GM23248 (cell line): ENCODE data around the gene GPX4. TPM values are rescaled to one million over a fixed set of nuclear protein-coding genes. Genes with fewer than 3 reads are reported as not detected.
A peak's percentile ranks its signal among the peaks of the same experiment; 100 is the strongest.

ENCODE experiments used
- DNase-seq: peaks from one replicate; pipeline ENCODE4 v3.0.0-alpha.2; 2015
- H2AFZ ChIP-seq: fragments of 200-600 bp; sonication (generic); 2 replicates; pipeline ENCODE4 v1.6.1; 2016; ENCODE audit warnings: antibody characterized with exemption
- H3F3A ChIP-seq: fragments of 200-600 bp; sonication (generic); 2 replicates; pipeline ENCODE4 v1.6.1; 2016; ENCODE audit warnings: mild to moderate bottlenecking, antibody characterized with exemption, mixed run types; ENCODE audit not compliant: insufficient read depth
- H3K27ac ChIP-seq: fragments of 200-600 bp; sonication (generic); 2 replicates; pipeline ENCODE4 v1.5.1; 2016; ENCODE audit warnings: mild to moderate bottlenecking
- H3K27me3 ChIP-seq: fragments of 200-600 bp; sonication (generic); replicated peaks from 2 replicates; pipeline ENCODE4 v1.6.1; 2016; ENCODE audit warnings: mild to moderate bottlenecking; ENCODE audit not compliant: insufficient read depth
- H3K36me3 ChIP-seq: fragments of 200-600 bp; sonication (generic); 2 replicates; pipeline ENCODE4 v1.6.1; 2016; ENCODE audit warnings: low read depth, mild to moderate bottlenecking
- H3K4me1 ChIP-seq: fragments of 200-600 bp; sonication (generic); 2 replicates; pipeline ENCODE4 v1.6.1; 2016; ENCODE audit warnings: mild to moderate bottlenecking; ENCODE audit not compliant: insufficient read depth
- H3K4me2 ChIP-seq: fragments of 200-600 bp; sonication (generic); one replicate; pipeline ENCODE4 v1.6.1; 2016; ENCODE audit warnings: mild to moderate bottlenecking; ENCODE audit not compliant: unreplicated experiment
- H3K4me3 ChIP-seq: fragments of 200-600 bp; sonication (generic); 2 replicates; pipeline ENCODE4 v1.5.1; 2016; ENCODE audit warnings: mild to moderate bottlenecking
- H3K79me2 ChIP-seq: fragments of 200-600 bp; sonication (generic); 2 replicates; pipeline ENCODE4 v1.6.1; 2016; ENCODE audit warnings: mild to moderate bottlenecking; ENCODE audit not compliant: insufficient read depth
- H3K9ac ChIP-seq: fragments of 200-600 bp; sonication (generic); 2 replicates; pipeline ENCODE4 v1.6.1; 2016; ENCODE audit warnings: mild to moderate bottlenecking
- H3K9me2 ChIP-seq: fragments of 200-600 bp; sonication (generic); 2 replicates; pipeline ENCODE4 v1.6.1; 2016; ENCODE audit warnings: mixed run types, mild to moderate bottlenecking, moderate library complexity; ENCODE audit not compliant: insufficient read depth
- H3K9me3 ChIP-seq: fragments of 200-600 bp; sonication (generic); one replicate; pipeline ENCODE4 v1.6.1; 2017; ENCODE audit warnings: low read depth
- H4K20me1 ChIP-seq: fragments of 200-600 bp; sonication (generic); 2 replicates; pipeline ENCODE4 v1.6.0; 2016; ENCODE audit not compliant: insufficient read depth
- EZH2 ChIP-seq: fragments of 200-600 bp; sonication (generic); IDR thresholded peaks from 2 replicates; pipeline ENCODE4 v1.6.1; 2018; ENCODE audit warnings: antibody characterized with exemption, mild to moderate bottlenecking; ENCODE audit not compliant: insufficient read depth, poor library complexity, severe bottlenecking
- EZH2phosphoT487 ChIP-seq: fragments of 200-600 bp; sonication (generic); IDR thresholded peaks from 2 replicates; pipeline ENCODE4 v1.6.1; 2018; ENCODE audit warnings: antibody characterized with exemption, moderate library complexity, mild to moderate bottlenecking, low read depth; ENCODE audit not compliant: insufficient read depth
- WGBS, 2 experiments: methylation state at CpG; one replicate each; pipeline ENCODE4 v1.1.6; 2015 to 2017; ENCODE audit warnings: low lambda C conversion rate in 2 of 2, low coverage in 1 of 2; ENCODE audit errors: missing lambda C conversion rate in 2 of 2; 5-methylcytosine and 5-hydroxymethylcytosine counted together
- in situ Hi-C: fragments of 300-500 bp; cut with MboI; formaldehyde crosslinking; loops from 2 replicates; pipeline ENCODE4 v1.15.0; 2020
- polyA plus RNA-seq: library from polyadenylated mRNA; unstranded; fragments of >200 nt; fragmentation: Nextera tagmentation; extraction: Ambion mirVana; gene quantifications from 2 replicates; pipeline ENCODE4 v1.2.1, GENCODE V29; 2016
- total RNA-seq: library from RNA; depleted of rRNA; stranded (reverse); fragments of >200 nt; shearing (Covaris generic); gene quantifications from 2 replicates; pipeline ENCODE4 v1.2.3, GENCODE V29; 2014

The GPX4 gene
- total and polyA plus RNA-seq, 2 experiments from 2014 or later = 298 to 607 TPM

- H4K20me1 ChIP-seq = no peaks in the 10 kb centered on the region
- TF ChIP-seq EZH2 (no peak), EZH2phosphoT487 (no peak)
- no peaks in the 10 kb centered on the region for H3K36me3 ChIP-seq
- no peaks in the 10 kb centered on the region for H3K79me2 ChIP-seq
- H2AFZ ChIP-seq = no peak overlapping the region
- in situ Hi-C loops = no loop called here
- H3K9me2 ChIP-seq = no peaks in the 10 kb centered on the region
- WGBS, 2 experiments = 14 to 19% methylated on average over 3 of the region's 3 CpGs
- no peaks in the 10 kb centered on the region for H3K27me3 ChIP-seq
- peak; percentile 76 for DNase-seq
- no peaks in the 10 kb centered on the region for H3K9me3 ChIP-seq
- no peak overlapping the region for H3K27ac ChIP-seq
- no peaks in the 10 kb centered on the region for H3K4me1 ChIP-seq
- H3K4me2 ChIP-seq = no peak overlapping the region
- no peak overlapping the region for H3K9ac ChIP-seq
- no peak overlapping the region for H3K4me3 ChIP-seq
- H3F3A ChIP-seq = no peaks in the 10 kb centered on the region
Observed at GRCh38 chr19:1057176-1057855, 46.5 kb upstream of the GPX4 start.

GRCh38 chr19:1058112-1058511 is 45.7 kb upstream of the GPX4 start:
- in situ Hi-C loops = no loop called here
- TF ChIP-seq EZH2 = no peak
- TF ChIP-seq EZH2phosphoT487 = no peak
- no peaks in the 10 kb centered on the region for H3K9me2 ChIP-seq
- no peaks in the 10 kb centered on the region for H3K9me3 ChIP-seq
- WGBS, 2 experiments = 85 to 88% methylated on average over 5 of the region's 5 CpGs
- no peaks in the 10 kb centered on the region for H3K79me2 ChIP-seq
- no peak for DNase-seq
- no peaks in the 10 kb centered on the region for H3K4me1 ChIP-seq
- no peaks in the 10 kb centered on the region for H3K27me3 ChIP-seq
- H3K36me3 ChIP-seq = no peaks in the 10 kb centered on the region
- no peaks in the 10 kb centered on the region for H3F3A ChIP-seq
- no peaks in the 10 kb centered on the region for H4K20me1 ChIP-seq
- H3K27ac ChIP-seq = no peak overlapping the region
- no peak overlapping the region for H3K4me2 ChIP-seq
- H2AFZ ChIP-seq = no peak overlapping the region
- no peak overlapping the region for H3K9ac ChIP-seq
- H3K4me3 ChIP-seq = no peak overlapping the region

GRCh38 chr19:1060689-1061088 is 43.1 kb upstream of the GPX4 start:
- no peak overlapping the region for H3K9ac ChIP-seq
- no peaks in the 10 kb centered on the region for H3K36me3 ChIP-seq
- no peak overlapping the region for H3K27ac ChIP-seq
- H3K4me3 ChIP-seq = no peak overlapping the region
- in situ Hi-C loops = no loop called here
- no peaks in the 10 kb centered on the region for H4K20me1 ChIP-seq
- no peak overlapping the region for H2AFZ ChIP-seq
- H3K79me2 ChIP-seq = no peaks in the 10 kb centered on the region
- WGBS, 2 experiments = 82 to 85% methylated on average over 4 to 5 of the region's 5 CpGs
- H3K27me3 ChIP-seq = no peaks in the 10 kb centered on the region
- no peaks in the 10 kb centered on the region for H3K9me3 ChIP-seq
- H3K9me2 ChIP-seq = no peaks in the 10 kb centered on the region
- TF ChIP-seq EZH2 = no peak
- TF ChIP-seq EZH2phosphoT487 = no peak
- H3K4me2 ChIP-seq = no peak overlapping the region
- no peaks in the 10 kb centered on the region for H3F3A ChIP-seq
- H3K4me1 ChIP-seq = no peaks in the 10 kb centered on the region
- no peak for DNase-seq

GRCh38 chr19:1061987-1062386 is 41.8 kb upstream of the GPX4 start:
- 0 out of 2 replicates have a peak, but pooled peaks cover 6% of the 10 kb centered on the region for H3K27me3 ChIP-seq
- H3K4me3 ChIP-seq = no peak overlapping the region
- no peaks in the 10 kb centered on the region for H3K36me3 ChIP-seq
- no peaks in the 10 kb centered on the region for H4K20me1 ChIP-seq
- no peak overlapping the region for H3K9ac ChIP-seq
- no peaks in the 10 kb centered on the region for H3K79me2 ChIP-seq
- no peaks in the 10 kb centered on the region for H3K4me1 ChIP-seq
- in situ Hi-C loops = no loop called here
- H3K27ac ChIP-seq = no peak overlapping the region
- no peak overlapping the region for H3K4me2 ChIP-seq
- DNase-seq = no peak
- TF ChIP-seq EZH2 (no peak), EZH2phosphoT487 (no peak)
- no peak overlapping the region for H2AFZ ChIP-seq
- WGBS, 2 experiments = 91 to 93% methylated on average over 13 to 20 of the region's 20 CpGs
- no peaks in the 10 kb centered on the region for H3F3A ChIP-seq
- H3K9me3 ChIP-seq = no peaks in the 10 kb centered on the region
- no peaks in the 10 kb centered on the region for H3K9me2 ChIP-seq
